Naive B cell (primary cell): ENCODE measurements around the gene TRMT61A. TPM values are rescaled to one million over a fixed set of nuclear protein-coding genes. Genes with fewer than 3 reads are reported as not detected.

Experiments used
- ATAC-seq, 2 donors: fragments of 150-1000 bp; cut with Tn5 transposase; 2 replicates each; pipeline ENCODE4 v1.10.0; 2021; ENCODE audit warnings: low read depth in 2 of 2, mild to moderate bottlenecking in 2 of 2, moderate library complexity in 2 of 2
- DNase-seq: peaks from one replicate; pipeline ENCODE4 v3.0.0; 2022
- H3K27ac Mint-ChIP-seq, 6 donors: one replicate each; pipeline ENCODE4 v1.8.0; 2020 to 2022; ENCODE audit warnings: mild to moderate bottlenecking in 6 of 6, mixed read lengths in 6 of 6, moderate library complexity in 5 of 6, inconsistent platforms in 2 of 6
- H3K27me3 Mint-ChIP-seq, 3 donors: one replicate each; pipeline ENCODE4 v1.8.0; 2021 to 2022; ENCODE audit warnings: mixed read lengths in 3 of 3, mild to moderate bottlenecking in 1 of 3
- H3K36me3 Mint-ChIP-seq, 2 donors: one replicate each; pipeline ENCODE4 v1.8.0; 2020 to 2022; ENCODE audit warnings: mixed read lengths in 2 of 2, inconsistent platforms in 1 of 2, mild to moderate bottlenecking in 1 of 2
- H3K4me1 Mint-ChIP-seq, 3 donors: one replicate each; pipeline ENCODE4 v1.8.0; 2020 to 2022; ENCODE audit warnings: mixed read lengths in 3 of 3, inconsistent platforms in 1 of 3, mild to moderate bottlenecking in 1 of 3, moderate library complexity in 1 of 3
- H3K4me3 Mint-ChIP-seq, 8 donors: one replicate each; pipeline ENCODE4 v1.8.0; 2020 to 2022; ENCODE audit warnings: mild to moderate bottlenecking in 8 of 8, mixed read lengths in 8 of 8, moderate library complexity in 8 of 8, inconsistent platforms in 2 of 8
- H3K9me3 Mint-ChIP-seq, 7 donors: one replicate each; pipeline ENCODE4 v1.8.0; 2020 to 2022; ENCODE audit warnings: mixed read lengths in 7 of 7, mild to moderate bottlenecking in 5 of 7, inconsistent platforms in 2 of 7, moderate library complexity in 1 of 7
- polyA plus RNA-seq, 6 donors: library from polyadenylated mRNA; unstranded; fragments of 300-500 nt; fragmentation: Illumina TruSeq; gene quantifications; one replicate each; pipeline ENCODE4 v1.2.3, GENCODE V29; 2021; ENCODE audit warnings: low read depth in 6 of 6

Gene TRMT61A
- polyA plus RNA-seq, 6 donors from 2014 or later = 6.2 to 13.9 (median 8.3) TPM

DNA sequence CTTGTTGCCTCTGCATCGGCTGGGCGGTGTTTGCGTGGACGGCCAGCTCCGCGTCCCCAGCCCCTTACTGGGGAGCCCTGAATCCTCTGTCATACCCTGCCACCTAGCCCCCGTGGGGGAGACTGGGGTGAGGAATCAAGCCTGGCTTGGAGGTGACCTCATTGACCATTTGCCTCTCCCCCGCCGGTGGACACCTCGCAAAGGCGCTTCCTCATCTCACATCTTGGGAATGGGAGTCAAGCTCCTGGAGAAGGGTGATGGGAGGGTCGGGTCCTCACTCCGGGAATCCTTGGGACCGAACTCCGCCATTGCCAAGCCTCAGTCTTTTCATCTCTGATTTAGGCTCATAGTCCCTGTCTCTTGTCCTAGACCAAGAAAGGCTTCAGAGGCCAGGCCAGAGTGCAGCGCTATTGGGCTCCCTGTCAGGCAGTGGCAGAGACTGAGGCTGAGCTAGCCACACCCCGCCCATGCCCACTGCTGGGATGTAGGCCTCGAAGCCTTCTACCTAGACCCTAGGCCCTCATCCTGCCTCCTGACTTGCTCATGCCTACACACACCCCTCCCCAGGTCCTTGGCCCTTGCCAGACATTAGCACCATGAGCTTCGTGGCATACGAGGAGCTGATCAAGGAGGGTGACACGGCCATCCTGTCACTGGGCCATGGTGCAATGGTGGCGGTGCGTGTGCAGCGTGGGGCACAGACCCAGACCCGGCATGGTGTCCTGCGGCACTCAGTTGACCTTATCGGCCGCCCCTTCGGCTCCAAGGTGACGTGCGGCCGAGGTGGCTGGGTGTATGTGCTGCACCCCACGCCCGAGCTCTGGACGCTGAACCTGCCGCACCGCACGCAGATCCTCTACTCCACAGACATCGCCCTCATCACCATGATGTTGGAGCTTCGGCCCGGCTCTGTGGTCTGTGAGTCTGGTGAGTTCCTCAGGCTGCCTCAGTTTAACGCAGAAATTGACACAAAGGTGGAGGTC, 678 bp downstream of the TRMT61A start:
- Mint-ChIP-seq H3K4me1 (peaks cover 42 to 57% (median 48%) of the 10 kb centered on the region in 3 donors), H3K9me3 (no peaks in the 10 kb centered on the region), H3K27me3 (no peaks in the 10 kb centered on the region), H3K27ac (peak overlapping the region; percentile 90 to 97 (median 96)), H3K36me3 (no peaks in the 10 kb centered on the region), H3K4me3 (peak overlapping the region; percentile 83 to 97 (median 94))
- ATAC-seq (no peak), DNase-seq (no peak)

DNA sequence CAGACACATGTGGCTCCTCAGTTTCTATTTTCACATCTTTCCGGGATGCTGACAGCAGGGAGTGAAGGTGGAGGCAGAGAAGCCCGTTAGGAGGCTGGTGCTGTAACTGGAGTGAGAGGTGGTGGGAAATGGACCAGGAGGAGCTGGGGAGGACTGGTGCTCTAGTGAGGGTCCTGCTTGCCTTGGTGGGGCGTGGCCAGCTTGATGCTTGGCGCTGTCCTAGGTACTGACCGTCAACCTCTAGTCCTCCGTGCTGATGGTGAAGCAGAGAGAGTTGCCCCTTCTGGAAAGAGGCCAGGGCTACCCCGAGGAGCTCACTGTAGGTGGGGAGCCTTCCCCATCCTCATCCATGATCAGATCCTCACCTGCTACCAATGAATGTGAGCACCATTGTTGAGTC, 1.4 kb downstream of the TRMT61A start:
- Mint-ChIP-seq H3K4me3 (peak overlapping the region; percentile 83 to 97 (median 94)), H3K4me1 (peaks cover 42 to 57% (median 47%) of the 10 kb centered on the region in 3 donors), H3K27me3 (no peaks in the 10 kb centered on the region), H3K9me3 (no peaks in the 10 kb centered on the region), H3K36me3 (no peaks in the 10 kb centered on the region), H3K27ac (peak overlapping the region in 3 of 6 donors; percentile 11 to 90 (median 18))
- DNase-seq (no peak), ATAC-seq (no peak)

GRCh38 chr14:103530831-103531230, 1.8 kb downstream of the TRMT61A start:
- Mint-ChIP-seq H3K36me3 (no peaks in the 10 kb centered on the region), H3K9me3 (no peaks in the 10 kb centered on the region), H3K4me3 (peak overlapping the region in 6 of 8 donors; percentile 52 to 96 (median 92)), H3K4me1 (peaks cover 42 to 55% (median 42%) of the 10 kb centered on the region in 3 donors), H3K27ac (peak overlapping the region in 1 of 6 donors; percentile 90), H3K27me3 (no peaks in the 10 kb centered on the region)
- ATAC-seq (no peak), DNase-seq (no peak)

DNA sequence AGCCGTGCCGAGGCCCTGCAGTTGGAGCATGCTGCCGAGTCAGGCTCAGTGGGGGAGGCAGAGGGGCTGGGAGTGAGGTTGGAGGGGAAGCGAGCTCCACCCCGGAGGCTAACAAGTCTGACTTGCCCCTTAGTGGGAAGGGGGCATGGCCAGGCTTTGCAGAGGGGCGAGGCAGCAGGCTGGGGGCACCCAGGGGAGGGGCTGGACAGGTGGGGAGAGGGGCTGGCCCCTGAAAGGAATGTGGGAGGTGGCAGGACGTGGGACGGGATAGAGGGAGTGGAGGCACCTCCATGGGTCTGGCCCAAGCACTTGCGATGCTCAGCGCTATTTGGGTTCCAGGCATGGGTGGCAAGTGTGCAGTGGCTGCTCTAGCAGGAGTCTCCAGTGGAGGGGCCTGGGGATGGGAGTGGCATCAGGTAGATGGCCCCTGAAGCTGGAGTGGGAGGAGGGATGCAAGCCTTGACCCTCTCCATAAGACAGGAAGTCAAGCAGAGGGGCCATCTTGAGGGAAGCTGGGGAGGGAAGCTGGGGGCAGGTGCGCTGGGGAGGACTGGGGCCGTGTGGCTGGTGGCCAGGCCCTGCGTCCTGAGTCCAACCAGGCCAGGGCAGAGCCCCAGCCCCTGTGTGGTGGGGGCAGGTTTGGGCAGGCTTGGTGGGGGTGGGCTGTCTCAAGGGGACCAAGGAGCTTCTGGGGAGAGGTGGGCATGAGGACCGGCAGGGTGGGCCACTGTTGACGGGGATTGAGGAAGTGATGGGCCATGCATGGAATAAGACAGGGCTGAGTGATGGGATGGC, 2.6 kb downstream of the TRMT61A start:
- Mint-ChIP-seq H3K27ac (peak overlapping the region in 3 of 6 donors; percentile 18 to 90 (median 76)), H3K36me3 (no peaks in the 10 kb centered on the region), H3K27me3 (no peaks in the 10 kb centered on the region), H3K4me3 (peak overlapping the region in 6 of 8 donors; percentile 45 to 76 (median 66)), H3K9me3 (no peaks in the 10 kb centered on the region), H3K4me1 (peaks cover 38 to 52% (median 40%) of the 10 kb centered on the region in 3 donors)
- ATAC-seq = no peak
- no peak for DNase-seq

GRCh38 chr14:103532216-103533136, 3.5 kb downstream of the TRMT61A start:
- DNase-seq = no peak
- ATAC-seq = no peak

GRCh38 chr14:103533137-103533998, 4.4 kb downstream of the TRMT61A start:
- no peaks in the 10 kb centered on the region for H3K27me3 Mint-ChIP-seq
- no peak for DNase-seq
- no peak overlapping the region for H3K27ac Mint-ChIP-seq
- H3K9me3 Mint-ChIP-seq = no peaks in the 10 kb centered on the region
- H3K4me1 Mint-ChIP-seq = peaks cover 23 to 35% (median 27%) of the 10 kb centered on the region in 3 donors
- no peak for ATAC-seq
- no peaks in the 10 kb centered on the region for H3K36me3 Mint-ChIP-seq
- H3K4me3 Mint-ChIP-seq = no peak overlapping the region

More at GRCh38 chr14:103532216-103533136, 3.5 kb downstream of the TRMT61A start:
- Mint-ChIP-seq H3K4me1 (peaks cover 30 to 43% (median 34%) of the 10 kb centered on the region in 3 donors), H3K36me3 (no peaks in the 10 kb centered on the region), H3K9me3 (no peaks in the 10 kb centered on the region), H3K27ac (no peak overlapping the region), H3K4me3 (peak overlapping the region in 4 of 8 donors; percentile 28 to 73 (median 50)), H3K27me3 (no peaks in the 10 kb centered on the region)

- ATAC-seq (no peak), DNase-seq (no peak)
- Mint-ChIP-seq H3K36me3 (no peaks in the 10 kb centered on the region), H3K27ac (no peak overlapping the region), H3K9me3 (no peaks in the 10 kb centered on the region), H3K27me3 (no peaks in the 10 kb centered on the region), H3K4me3 (no peak overlapping the region), H3K4me1 (peaks cover 20 to 30% (median 24%) of the 10 kb centered on the region in 3 donors)
Measured at GRCh38 chr14:103533999-103534575, 5.1 kb downstream of the TRMT61A start.

DNA sequence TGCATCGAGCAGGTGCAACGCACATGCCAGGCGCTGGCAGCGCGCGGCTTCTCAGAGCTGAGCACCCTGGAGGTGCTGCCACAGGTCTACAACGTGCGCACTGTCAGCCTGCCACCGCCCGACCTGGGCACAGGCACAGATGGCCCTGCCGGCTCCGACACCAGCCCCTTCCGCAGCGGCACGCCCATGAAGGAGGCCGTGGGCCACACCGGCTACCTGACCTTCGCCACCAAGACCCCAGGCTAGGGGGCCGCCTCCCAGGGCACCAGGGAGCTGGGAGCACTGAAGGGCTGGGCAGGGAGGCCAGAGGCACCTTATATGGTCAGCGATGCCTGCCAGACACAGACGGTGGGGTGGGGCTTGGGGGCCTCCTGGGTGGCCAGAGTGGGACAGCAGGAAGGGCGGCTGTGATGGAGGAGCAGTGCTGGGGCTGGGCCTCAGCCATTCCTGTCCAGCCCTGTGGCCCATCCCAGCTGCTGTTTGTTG, 5.6 kb downstream of the TRMT61A start:
- Mint-ChIP-seq H3K9me3 (no peaks in the 10 kb centered on the region), H3K4me1 (peaks cover 18 to 30% (median 24%) of the 10 kb centered on the region in 3 donors), H3K27me3 (peaks cover 0 to 5% (median 0%) of the 10 kb centered on the region in 3 donors), H3K27ac (no peak overlapping the region), H3K4me3 (no peak overlapping the region), H3K36me3 (no peaks in the 10 kb centered on the region)
- no peak for ATAC-seq
- DNase-seq = no peak

DNA sequence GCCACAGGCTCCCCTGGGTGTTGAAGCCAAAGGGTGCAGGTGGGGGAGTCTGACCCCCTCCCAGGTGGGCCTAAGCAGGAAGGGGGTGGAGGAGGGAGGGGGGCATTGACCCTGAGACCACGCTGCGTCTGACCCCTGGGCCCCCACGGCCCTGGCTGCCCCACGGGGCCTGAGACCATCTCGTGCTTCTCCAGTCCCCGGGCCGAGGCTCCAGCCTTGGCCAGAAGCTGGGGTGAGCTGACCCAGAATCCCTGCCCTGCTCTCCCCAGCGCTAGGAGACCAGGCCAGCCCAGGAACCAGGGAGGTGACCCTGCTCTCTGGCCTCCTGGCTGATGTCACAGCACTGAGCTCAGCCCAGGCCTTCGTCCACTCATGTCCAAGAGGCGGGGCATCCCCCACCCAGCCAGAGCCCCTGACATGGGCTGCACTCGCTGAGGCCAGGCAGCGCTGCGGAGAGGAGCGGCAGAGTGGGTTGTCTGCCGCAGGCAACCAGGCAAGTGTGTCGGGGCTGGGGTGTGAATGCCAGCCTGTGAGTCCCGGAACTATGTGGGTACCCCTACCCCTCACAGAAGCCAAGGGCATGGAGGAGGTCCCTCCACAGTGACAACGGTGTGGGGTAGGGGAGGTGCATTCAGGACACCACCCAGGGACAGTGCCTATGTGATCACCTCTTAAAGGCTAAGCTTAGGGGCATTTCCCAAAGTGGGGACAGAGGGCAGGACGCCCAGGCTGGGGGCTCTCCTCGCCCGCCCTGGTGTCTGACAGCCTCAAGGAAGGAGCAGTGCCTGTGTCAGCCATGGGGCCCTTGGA, 6.3 kb downstream of the TRMT61A start:
- no peaks in the 10 kb centered on the region for H3K36me3 Mint-ChIP-seq
- H3K27ac Mint-ChIP-seq = peak overlapping the region in 1 of 6 donors; percentile 37
- H3K4me1 Mint-ChIP-seq = peaks cover 11 to 24% (median 18%) of the 10 kb centered on the region in 3 donors
- peaks cover 0 to 5% (median 0%) of the 10 kb centered on the region in 3 donors for H3K27me3 Mint-ChIP-seq
- no peaks in the 10 kb centered on the region for H3K9me3 Mint-ChIP-seq
- DNase-seq = no peak
- no peak for ATAC-seq
- no peak overlapping the region for H3K4me3 Mint-ChIP-seq

DNA sequence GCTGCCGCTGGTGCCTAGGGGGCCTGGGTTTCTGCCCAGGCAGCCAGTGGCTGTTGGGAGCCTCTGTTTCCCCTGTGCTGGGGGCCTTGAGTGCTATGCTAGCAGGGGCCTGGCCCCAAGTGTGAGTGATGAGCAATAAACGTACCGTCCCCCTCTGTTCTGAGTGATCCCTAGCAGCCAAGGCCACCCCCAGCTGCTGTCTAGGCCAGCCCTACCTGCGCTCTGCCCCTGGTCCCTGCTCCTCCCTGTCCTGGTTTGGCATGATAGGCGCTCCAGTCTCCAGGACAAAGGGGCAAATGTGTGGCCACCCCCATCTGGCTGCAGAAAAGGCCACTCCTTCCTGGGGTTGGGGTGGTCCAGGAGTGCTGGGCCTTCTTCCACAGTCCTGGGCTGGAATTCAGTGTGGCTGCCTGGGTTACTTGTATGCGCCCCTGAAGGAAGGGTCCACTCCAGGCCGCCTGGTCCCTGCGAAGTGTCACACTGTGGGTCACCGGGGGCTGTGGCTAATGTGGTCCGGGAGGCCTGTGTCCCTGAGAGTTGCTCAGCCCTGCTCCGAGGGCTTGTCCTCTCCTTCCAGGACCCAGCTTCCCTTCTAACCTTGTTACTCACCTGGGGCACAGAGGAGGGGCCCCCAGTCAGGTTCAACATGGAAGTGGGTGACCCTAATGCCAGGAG, 7.0 kb downstream of the TRMT61A start:
- Mint-ChIP-seq H3K9me3 (no peaks in the 10 kb centered on the region), H3K36me3 (no peaks in the 10 kb centered on the region), H3K4me3 (peak overlapping the region in 1 of 8 donors; percentile 35), H3K27ac (no peak overlapping the region), H3K27me3 (peaks cover 0 to 5% (median 0%) of the 10 kb centered on the region in 3 donors), H3K4me1 (peaks cover 7 to 17% (median 14%) of the 10 kb centered on the region in 3 donors)
- DNase-seq (no peak), ATAC-seq (no peak)
